Amygdala (tissue), 56 donors: ENCODE results near the gene GALNT9.

Experiments
- DNase-seq, 56 donors: peaks; one replicate each; lab custom pipeline; 2025; lab: John Stamatoyannopoulos, UW

GALNT9 gene

DNA sequence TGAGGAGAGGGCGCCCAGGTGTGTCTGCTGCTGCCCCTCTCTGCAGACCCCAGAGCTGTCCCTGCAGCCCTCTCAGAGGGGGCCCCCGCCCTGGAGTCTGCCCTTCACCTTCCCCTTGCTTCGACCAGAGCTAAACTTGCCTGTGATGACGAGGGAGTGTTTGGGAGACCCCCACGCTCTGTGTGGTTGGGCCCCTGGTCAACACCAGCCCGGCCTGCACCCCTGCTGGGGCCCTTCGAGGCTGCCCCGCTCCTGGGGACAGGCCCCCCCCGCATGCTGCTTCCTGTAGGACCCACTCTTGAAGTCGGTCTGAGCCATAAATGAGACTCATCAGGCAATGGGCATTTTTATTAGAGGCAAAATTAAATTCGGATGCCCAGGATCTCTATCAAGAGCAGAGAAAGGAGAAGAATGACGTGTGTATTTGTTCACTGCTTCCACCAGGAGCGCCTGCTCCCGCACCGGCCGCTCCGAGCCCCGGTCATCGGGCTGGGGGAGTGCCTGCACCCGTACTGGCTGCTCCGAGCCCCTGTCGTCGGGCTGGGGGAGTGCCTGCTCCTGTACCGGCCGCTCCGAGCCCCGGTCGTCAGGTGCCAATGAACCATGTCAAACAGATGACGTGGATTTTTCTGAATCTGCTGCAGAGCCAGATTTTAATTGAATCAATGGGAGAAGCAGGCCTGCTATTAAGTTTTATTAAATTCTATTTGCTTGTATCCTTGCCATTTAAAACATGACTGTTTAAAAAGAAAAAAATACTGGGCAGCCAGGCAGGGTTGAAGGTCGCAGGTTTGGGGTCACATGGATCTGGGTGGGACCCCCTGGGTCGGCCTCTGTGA lies 137.5 kb downstream of the GALNT9 start:
- DNase-seq, result no peak

DNA sequence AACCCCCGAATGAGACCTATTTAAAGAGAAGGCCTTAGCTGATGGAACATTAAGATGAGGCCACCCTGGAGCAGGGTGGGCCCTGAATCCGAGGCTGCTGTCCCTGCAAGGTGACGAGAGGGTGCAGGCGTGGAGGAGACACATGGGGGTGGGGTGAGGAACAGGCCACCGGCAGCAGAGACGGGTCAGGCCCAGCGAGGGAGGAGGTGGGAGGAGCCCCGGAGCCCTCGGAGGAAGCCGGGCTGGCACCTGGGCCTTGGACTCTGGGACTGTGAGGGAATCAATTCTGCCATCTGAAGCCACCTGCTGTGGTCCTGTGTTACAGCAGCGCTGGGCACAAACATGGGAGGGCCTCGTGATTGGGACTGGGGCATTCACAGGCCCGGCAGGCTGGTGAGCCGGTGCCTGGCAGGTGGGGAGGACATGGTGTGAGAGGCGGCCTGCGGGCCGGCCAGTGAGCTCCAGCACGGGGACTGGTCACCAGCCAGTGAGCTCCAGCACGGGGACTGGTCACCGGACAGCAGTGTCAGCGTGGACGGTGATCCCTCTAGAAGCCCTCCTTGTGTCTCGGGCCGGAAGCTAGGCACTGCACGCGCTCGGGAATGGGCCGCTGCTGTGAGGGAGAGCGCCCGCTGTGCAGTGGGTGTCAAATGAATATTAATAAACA lies 138.4 kb downstream of the GALNT9 start:
- DNase-seq, result no peak

DNA sequence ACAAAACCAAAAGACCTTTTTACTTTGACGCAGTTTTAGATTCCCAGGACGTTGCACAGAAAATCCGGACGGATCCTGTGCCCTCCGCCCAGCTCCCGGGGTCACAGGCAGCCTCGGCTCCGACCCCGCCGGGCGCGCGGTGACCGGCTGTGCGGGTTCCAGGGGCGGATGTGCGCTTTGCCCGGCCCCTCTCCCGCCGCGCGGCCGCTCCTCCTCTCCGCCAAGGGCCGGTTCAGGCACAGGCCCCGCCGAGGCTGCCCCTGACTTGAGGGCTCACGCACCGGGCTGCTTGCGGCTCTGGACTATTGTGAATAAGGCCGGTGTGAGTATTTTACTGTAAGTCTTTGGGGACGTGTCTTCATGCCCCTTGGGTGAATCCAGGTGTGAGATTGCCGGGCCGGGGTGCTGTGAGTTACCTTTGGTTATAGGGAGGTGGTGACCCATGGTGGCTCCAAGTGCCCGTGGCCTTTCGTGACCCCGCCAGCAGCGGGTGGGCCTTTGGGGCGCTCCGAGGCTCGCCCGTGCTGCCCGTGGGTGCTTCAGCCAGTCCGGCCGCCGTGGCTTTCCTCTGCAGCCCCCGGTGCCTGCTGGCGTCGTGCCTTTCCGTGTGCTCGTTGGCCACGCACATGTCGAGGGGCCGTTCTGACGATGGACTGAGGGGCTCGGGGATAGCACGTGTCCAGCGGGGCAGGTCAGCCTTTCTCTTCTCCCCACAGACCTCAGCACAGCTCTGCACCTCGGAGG lies 139.2 kb downstream of the GALNT9 start:
- DNase-seq, result no peak

DNA sequence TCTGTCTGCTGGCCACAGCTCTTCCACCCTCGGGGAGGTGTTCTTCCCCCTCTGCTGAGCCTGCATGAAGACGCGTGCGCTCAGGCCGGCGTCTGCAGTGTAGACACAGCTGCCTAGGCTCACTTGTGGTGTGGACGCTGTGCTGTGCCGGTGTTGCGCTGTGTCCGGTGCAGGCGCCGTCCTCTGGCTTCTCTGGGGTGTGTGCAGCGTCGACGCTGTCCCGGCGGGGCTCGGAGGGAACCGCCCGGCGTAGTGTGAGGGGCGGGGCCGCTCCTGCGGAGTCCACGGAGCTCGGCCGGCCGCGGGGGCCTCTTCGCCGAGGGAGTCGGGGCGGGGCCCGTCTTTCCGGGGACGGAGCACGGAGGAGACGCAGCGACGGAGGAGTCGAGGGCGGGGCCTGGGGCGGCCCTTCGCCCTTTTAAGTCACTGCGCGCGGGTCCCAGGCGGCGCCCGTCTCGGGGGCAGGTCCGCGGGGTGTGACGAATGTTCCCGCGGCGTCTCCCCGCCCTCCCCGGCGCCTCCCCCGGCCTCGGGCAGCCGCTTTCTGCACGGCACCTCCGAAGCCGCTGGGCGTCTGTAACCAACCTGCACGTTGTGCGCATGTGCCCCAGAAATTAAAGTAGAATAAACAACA lies 139.9 kb downstream of the GALNT9 start:
- peak in 46 of 56 donors; percentile 7 to 79 (median 51) for DNase-seq

DNA sequence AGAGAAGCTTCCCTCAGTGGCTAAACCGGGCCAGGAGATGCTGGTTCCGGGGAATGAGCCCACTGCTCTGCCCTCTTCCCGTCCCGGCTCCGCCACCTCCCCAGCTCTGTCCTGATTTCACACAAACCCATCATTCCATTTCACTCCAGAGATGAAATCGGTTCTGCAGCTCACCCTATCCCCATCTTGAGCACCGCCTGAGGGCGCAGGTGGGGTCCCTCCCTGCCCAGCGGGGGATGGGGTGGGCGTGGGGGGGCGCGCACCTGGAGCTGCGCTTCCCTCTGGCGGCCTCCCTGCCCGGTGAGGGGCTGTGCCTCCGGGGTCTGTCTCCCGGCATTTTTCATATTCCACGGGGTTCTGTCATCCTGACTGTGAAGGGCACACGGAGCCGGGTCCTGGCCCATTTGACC lies 140.5 kb downstream of the GALNT9 start:
- no peak for DNase-seq

DNA sequence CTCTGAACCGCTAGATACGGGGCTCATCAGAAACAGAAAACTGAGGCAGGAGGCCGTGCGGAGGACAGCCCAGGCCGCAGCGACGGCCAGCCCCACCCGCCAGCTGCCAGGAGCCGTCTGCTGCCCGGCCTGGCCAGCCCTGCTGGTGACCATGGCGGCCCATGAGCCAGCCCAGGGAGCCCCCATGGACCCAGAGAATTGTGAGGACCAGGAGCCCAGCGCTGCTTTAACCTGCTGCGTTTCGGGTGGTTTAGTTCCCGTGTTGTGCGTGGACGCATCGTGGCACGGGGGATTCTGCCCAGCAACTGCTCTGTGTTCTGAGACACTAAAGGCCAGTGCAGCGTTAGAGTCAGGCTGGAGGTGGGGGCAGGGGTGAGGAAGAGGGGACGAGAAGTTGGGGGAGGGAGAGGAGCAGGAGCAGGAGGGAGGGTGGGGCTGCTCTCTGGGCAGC lies 140.9 kb downstream of the GALNT9 start:
- no peak for DNase-seq

DNA sequence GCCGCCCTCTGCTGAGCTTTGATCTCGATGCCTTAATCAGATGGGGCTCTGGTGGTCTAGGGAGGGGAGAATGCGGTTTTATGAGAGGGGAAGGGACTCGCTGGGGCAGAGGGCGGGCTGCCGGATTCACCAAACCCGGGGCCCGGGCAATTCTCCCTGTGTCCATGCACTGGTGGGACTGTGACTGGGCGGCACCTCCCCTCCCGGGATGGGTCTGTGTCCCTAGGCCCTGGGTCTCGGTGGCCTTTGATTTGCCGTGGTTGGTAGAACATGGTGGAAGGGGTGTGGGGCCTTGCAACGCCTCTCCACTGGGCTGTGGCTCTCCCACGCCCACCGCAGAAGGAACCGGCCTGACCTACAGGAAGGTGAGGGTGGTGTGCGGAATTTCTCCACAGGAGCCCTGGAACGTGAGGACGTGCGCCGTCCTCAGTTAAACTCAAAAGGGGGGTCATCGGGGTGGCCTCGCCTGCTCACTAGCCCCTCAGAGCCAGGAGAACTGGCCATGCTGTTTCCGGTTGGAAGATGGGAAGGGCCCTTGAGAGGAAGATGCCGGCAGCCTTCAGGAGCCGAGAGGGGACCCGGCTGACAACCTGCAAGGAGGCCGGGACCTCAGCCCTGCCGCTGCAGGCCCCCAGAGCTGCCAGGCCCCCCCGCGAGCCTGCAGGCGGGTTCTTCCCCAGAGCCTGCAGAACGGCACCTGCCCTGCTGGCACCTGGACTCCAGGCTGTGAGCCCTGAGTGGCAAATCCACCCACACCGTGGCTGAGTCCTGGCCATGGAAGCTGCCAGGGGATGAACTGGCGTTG lies 141.5 kb downstream of the GALNT9 start:
- no peak for DNase-seq

DNA sequence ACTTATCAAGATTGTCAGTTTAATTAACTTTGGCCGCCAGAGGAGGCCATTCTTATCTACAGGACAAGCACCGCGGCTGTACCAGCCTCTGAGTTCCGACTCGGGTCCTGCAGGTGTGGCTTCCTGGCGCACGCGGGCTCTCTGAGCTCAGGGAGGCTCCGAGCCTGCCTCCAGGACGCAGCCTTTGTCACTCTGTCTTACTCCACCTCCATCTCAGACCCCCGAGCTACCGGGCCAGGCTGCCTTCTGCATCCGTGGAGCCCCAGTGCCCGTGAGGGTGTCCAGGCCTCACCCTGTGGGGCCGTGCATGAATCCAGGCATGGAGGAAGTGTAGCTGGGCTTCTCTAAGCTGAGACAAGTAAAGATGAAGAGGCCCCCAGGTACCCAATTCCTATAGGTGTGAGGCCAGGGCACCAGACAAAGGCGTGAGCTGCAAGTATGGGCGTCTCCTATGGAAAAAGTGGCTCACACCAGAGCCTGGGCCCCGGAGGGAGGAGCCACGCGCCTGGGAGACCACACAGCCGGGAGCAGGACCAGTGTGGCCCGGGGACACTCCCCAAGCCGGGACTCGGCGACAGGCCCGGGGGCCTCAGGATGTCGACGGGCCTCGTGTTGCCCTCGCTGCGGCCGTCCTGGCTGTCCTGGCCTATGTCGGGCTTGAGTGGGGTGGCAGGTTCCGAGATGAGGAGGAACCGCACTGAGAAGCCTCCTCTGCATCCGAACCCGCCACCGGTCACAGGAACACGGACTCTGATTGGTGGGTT lies 142.3 kb downstream of the GALNT9 start:
- no peak for DNase-seq

DNA sequence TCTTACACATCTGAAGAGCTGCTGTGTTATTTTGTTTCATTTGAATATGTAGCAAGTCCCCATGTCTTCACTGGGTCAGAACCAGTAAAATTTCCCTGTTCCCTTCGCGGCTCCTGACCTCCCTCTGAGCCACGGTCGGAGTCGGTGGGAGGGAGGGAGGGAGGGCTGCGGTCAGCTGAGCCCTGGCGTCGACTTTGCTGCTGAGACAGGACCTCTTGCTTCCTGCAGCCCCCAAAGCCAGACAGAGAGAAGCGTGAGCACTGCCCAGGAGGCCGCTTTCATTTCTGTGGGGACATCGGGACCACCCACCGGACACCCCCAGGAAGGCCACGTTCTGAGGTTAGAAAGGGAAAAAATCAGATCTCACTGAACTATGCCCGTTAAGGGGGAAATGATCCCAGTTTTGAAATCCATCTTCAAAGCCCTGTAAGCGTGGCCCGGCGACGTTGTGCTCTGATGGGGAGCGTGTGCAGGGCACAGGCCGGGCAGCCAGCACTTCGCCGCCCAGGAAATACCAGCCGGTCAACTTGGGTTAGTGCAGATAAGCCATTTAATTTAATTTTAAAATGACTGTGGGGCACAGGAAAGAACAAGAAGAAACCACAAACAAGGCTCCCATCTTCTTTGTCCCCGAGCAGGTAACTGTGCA lies 143.1 kb downstream of the GALNT9 start:
- no peak for DNase-seq

DNA sequence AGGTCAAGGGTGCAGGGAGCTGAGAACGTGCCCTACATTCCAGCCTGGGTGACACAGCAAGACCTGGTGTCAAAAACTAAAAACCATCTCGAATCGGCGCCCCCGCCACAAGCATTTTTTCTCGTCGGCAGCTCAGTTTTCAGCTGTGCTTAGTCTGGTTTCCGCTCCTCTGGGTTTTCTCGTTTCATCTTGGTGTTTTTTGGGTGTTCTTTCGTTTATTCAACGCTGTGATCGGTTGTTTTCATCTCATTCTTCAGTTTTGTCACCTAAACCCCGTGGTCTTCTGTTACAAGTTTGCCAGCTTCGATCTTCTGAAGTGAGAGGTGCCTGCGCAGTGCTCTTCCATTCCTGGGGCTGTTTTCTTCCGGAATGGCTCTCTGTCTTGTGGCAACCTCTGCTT lies 143.7 kb downstream of the GALNT9 start:
- no peak for DNase-seq

DNA sequence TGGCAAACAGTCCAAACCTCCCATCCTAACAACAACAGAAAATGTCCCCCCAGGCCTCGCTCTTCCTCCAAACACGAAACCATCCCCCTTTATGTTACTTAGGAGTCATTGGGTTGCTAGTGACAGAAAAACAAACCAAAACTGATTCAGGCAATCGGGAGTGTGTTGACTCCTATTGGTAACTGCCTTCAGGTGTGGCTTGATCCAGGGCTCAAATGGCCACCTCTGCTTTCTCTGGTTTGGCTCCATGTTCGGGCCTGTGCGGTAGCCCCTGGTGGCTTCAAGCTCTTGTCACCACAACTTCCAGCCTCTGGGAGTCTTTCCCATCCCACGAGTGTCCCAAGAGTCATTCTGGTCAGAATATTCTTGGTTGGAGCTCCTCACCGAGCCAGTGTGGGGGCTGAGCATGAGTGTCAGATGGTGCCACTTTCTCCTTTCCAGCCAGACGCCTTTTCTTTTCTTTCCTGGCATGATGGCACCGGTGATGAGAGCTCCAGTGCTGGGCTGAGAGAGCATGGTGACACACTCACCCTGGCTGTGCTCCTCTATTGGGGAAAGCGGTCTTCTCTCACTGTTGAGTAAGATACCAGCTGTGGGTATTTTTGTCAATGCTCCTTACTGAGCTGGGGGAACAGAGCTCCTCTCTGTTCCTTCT lies 146.6 kb downstream of the GALNT9 start:
- DNase-seq, result no peak

DNA sequence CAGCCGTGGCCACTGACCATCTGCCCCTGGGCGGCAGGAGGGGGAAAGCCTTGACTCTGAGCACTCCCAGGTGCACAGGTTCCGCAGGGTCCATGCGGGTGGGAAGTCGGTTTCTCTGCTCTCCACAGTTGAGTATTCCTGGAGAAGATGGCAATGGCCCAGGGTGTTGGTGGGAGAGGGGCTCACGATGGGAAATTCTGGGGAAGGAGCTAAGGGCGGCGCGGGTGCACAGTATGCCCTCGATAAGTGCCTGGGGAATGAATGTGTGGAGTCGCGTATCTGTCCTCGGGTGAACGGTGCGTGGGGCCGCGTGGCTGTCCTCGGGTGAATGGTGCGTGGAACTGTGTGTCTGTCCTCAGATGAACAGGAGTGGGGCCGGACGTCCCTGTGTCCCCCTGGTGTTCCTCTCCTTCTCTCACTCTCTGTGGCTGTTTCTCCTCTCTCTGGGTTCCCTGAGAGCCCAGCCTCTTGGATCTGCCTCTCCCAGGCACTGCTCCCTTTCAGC lies 147.1 kb downstream of the GALNT9 start:
- no peak for DNase-seq

DNA sequence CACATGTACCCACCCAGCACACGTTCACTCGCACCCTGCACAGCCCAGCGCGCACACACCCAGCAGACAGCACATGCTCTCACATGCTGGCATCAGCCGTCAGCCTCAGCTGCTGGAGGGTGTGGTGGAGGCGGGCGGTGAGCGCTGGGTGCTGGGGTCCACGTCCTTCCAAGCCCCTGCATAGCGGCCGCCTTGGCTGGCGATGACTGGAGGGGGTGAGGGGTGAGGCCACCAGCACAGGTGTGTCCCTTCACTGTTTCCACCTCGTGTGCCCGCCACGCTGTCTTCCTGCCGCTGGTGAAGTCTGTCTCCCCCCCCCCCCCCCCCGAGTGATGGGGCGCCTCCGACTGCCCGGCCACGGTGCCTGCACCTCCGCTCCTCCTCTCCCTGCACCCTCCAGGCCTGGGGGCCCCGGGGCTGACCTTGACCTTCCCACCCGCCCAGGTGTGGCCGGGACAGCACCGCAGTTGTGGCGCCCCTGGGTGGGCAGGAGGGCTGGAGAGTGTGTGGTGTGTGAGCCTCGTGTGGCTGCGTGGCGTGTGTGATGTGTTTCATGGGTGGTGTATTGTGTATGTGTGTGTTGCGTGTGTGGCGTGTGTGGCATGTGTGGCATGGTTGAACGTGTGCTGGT lies 147.7 kb downstream of the GALNT9 start:
- no peak for DNase-seq

DNA sequence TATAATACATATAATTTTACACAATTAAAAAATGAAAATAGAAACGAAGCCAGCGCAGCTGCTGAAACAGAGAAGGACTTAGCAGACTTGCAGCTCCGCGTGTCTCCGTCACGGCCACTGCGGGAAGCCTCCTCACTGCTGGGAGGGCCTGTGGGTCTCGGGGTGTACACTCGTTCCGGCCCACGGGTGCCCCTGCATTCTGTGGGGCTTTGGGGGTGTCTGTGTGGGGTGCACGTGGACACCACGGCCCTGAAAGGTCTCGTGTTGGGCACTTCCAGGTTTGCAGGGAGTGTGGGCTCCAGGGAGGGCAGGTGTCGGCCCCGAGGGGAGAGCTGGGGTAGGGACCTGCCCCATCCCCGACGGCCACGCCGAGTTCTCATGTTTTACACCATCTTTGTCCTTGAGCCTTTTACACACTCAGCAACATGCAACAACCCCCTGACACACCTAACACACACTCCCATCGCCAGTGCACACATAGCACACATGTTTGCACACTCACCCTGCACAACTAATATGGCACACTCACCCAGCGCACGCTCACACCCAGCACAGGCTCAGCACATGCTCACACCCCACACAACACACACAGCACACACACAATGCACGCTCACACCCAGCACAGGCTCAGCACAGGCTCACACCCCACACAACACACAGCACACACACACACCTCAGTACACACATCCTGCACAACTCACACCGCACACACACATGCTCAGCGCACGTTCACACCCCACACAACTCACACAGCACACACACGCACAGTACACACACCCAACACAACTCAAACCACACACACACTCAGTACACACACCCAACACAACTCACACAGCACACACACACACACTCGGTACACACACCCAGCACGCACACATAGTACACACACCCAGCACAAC lies 148.5 kb downstream of the GALNT9 start:
- DNase-seq, result no peak

DNA sequence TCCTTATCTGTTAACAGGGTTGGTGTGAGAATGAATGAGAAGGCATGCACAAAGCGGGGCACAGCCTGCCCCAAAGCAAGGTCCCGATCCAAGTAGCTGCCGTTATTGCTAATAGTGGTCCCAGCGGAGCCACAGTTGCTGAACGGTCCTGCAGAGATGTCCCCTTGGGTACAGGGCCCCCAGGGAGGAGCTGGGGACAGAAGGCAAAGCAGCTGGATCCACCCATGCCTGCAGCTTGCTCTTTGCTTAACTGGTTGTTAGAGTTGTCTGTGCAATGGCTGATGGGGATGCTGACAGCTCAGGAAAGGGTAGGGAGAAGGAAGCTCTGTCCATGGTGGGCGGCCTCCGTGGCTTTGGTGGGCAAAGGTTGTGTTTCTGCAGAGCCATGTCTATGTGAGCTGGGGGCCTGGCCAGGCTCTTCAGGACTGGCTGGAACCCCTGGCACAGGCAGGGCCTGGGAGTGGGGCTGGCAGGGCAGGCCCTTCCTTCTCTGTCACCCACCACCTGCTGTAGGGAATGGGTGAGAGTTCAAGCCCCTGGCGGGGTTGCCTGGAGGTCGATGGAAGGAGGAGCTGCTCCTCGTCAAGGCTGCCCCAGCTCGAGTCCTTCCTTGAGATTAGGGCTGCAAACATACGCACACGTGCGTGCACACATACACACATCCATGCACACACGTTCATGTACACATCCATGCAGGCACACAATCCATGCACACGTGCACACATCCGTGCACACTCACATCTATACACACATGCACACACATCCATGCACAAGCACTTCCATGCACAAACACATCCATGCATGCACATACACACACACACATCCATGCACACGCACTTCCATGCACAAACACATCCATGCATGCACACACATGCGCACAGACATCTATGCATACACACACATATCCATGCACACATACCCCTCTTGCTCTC lies 149.7 kb downstream of the GALNT9 start:
- DNase-seq, result no peak
